SK-N-SH treated with all-trans-retinoic acid at 6 μM for 48 hours (cell line): ENCODE results near the gene KRTAP10-3.

Source experiments
- ARNTL ChIP-seq: fragments of 450-650 bp; formaldehyde crosslinking; IDR thresholded peaks from 2 replicates; pipeline ENCODE4 v1.5.0; 2020; ENCODE audit warnings: low read depth, mild to moderate bottlenecking, moderate library complexity, borderline replicate concordance
- BACH2 ChIP-seq: fragments of 250-450 bp; sonication (Bioruptor Pico); IDR thresholded peaks from 2 replicates; pipeline ENCODE4 v1.9.0; 2021; ENCODE audit warnings: mild to moderate bottlenecking, borderline replicate concordance
- RARB ChIP-seq: fragments of 250-450 bp; sonication (Bioruptor Pico); IDR thresholded peaks from 2 replicates; pipeline ENCODE4 v1.8.0; 2021; ENCODE audit warnings: mild to moderate bottlenecking, moderate library complexity
- TOX ChIP-seq: fragments of 250-450 bp; sonication (Bioruptor Pico); IDR thresholded peaks from 2 replicates; pipeline ENCODE4 v1.8.0; 2021; ENCODE audit warnings: mild to moderate bottlenecking, moderate library complexity, borderline replicate concordance
- ZFP30 ChIP-seq: fragments of 450-650 bp; formaldehyde crosslinking; IDR thresholded peaks from 2 replicates; pipeline ENCODE4 v1.5.0; 2022; ENCODE audit warnings: mild to moderate bottlenecking, moderate library complexity
- TF ChIP-seq, protein P1 (sequence below): fragments of 250-450 bp; sonication (Bioruptor Pico); IDR thresholded peaks from 2 replicates; pipeline ENCODE4 v1.8.0; 2021; ENCODE audit warnings: low read depth, mild to moderate bottlenecking, moderate library complexity, borderline replicate concordance

DNA sequence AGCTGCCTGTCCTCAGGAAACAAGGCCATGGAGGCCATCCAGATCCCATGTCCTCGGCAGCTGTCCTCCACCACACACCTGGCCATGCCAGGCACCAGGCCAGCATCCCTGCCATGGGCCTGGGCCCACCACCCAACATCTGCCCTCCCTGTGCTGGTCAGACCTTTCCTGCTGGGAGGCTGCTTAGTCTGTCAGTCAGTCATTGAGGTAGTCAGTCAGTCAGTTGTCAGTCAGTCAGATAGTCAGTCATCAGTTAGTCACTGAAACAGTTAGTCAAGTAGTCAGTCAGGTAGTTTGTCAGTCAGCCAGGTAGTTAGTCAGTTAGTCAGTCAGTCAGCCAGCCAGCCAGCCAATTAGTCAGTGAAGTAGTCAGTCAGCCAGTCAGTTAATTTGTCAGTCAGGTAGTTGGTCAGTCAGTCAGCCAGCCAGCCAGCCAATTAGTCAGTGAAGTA, 35.8 kb downstream of the KRTAP10-3 start:
- TF ChIP-seq, protein P1, sequence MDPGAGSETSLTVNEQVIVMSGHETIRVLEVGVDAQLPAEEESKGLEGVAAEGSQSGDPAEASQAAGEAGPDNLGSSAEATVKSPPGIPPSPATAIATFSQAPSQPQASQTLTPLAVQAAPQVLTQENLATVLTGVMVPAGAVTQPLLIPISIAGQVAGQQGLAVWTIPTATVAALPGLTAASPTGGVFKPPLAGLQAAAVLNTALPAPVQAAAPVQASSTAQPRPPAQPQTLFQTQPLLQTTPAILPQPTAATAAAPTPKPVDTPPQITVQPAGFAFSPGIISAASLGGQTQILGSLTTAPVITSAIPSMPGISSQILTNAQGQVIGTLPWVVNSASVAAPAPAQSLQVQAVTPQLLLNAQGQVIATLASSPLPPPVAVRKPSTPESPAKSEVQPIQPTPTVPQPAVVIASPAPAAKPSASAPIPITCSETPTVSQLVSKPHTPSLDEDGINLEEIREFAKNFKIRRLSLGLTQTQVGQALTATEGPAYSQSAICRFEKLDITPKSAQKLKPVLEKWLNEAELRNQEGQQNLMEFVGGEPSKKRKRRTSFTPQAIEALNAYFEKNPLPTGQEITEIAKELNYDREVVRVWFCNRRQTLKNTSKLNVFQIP (CRISPR knock-in tag) = no peak
- TF ChIP-seq TOX (no peak), ZFP30 (CRISPR knock-in tag) (no peak), ARNTL (CRISPR knock-in tag) (no peak), BACH2 (no peak), RARB (CRISPR knock-in tag) (no peak)
